Astrocyte (in vitro differentiated cells and primary cell): ENCODE measurements around the gene PAFAH2. TPM values are rescaled to one million over a fixed set of nuclear protein-coding genes. Genes with fewer than 3 reads are reported as not detected.
A peak's percentile ranks its signal among the peaks of the same experiment; 100 is the strongest.

Experiments used
- DNase-seq: peaks from one replicate; pipeline ENCODE4 v3.0.0-alpha.2; 2010; ENCODE audit warnings: low read depth
- FAIRE-seq: peaks from 2 replicates; lab custom pipeline; 2011; peaks lifted over from hg19 to GRCh38; lab: Jason Lieb, UNC
- H2AFZ ChIP-seq: 2 replicates; pipeline ENCODE4 v1.6.0; 2012; ENCODE audit warnings: low read depth, low read length, inconsistent platforms
- H3K27ac ChIP-seq: 2 replicates; pipeline ENCODE4 v1.5.1; 2011; ENCODE audit warnings: low read depth, low read length, inconsistent platforms
- H3K27me3 ChIP-seq: 2 replicates; pipeline ENCODE4 v1.6.0; 2011; ENCODE audit warnings: low read length, inconsistent platforms; ENCODE audit not compliant: insufficient read depth
- H3K36me3 ChIP-seq: 2 replicates; pipeline ENCODE4 v1.5.1; 2011; ENCODE audit warnings: low read length, inconsistent platforms; ENCODE audit not compliant: insufficient read depth
- H3K4me1 ChIP-seq: 2 replicates; pipeline ENCODE4 v1.5.1; 2011; ENCODE audit warnings: low read length, inconsistent platforms; ENCODE audit not compliant: insufficient read depth
- H3K4me2 ChIP-seq: 2 replicates; pipeline ENCODE4 v1.6.0; 2012; ENCODE audit warnings: low read length, inconsistent platforms
- H3K4me3 ChIP-seq: 2 replicates; pipeline ENCODE4 v1.5.1; 2011; ENCODE audit warnings: low read depth, mild to moderate bottlenecking, low read length, inconsistent platforms; ENCODE audit not compliant: insufficient read depth
- H3K79me2 ChIP-seq: 2 replicates; pipeline ENCODE4 v1.6.0; 2012; ENCODE audit warnings: mild to moderate bottlenecking, low read length, inconsistent platforms; ENCODE audit not compliant: insufficient read depth
- H3K9ac ChIP-seq: 2 replicates; pipeline ENCODE4 v1.6.0; 2012; ENCODE audit warnings: mild to moderate bottlenecking, low read length, inconsistent platforms
- H3K9me3 ChIP-seq: 2 replicates; pipeline ENCODE4 v1.5.1; 2012; ENCODE audit warnings: low read depth, mild to moderate bottlenecking, low read length, inconsistent platforms; ENCODE audit not compliant: insufficient read depth
- H4K20me1 ChIP-seq: 2 replicates; pipeline ENCODE4 v1.6.0; 2012; ENCODE audit warnings: low read length, inconsistent platforms; ENCODE audit not compliant: insufficient read depth
- H3K27ac Mint-ChIP-seq: one replicate; pipeline ENCODE4 v1.8.0; 2021; ENCODE audit warnings: mild to moderate bottlenecking, mixed read lengths; ENCODE audit not compliant: unreplicated experiment
- H3K27me3 Mint-ChIP-seq: one replicate; pipeline ENCODE4 v1.8.0; 2021; ENCODE audit warnings: low read depth, mixed read lengths; ENCODE audit not compliant: unreplicated experiment
- H3K36me3 Mint-ChIP-seq: one replicate; pipeline ENCODE4 v1.8.0; 2021; ENCODE audit warnings: low read depth, mixed read lengths; ENCODE audit not compliant: unreplicated experiment
- H3K4me1 Mint-ChIP-seq: one replicate; pipeline ENCODE4 v1.8.0; 2021; ENCODE audit warnings: low read depth, mixed read lengths; ENCODE audit not compliant: unreplicated experiment
- H3K4me3 Mint-ChIP-seq: one replicate; pipeline ENCODE4 v1.8.0; 2021; ENCODE audit warnings: mild to moderate bottlenecking, moderate library complexity, mixed read lengths; ENCODE audit not compliant: unreplicated experiment
- H3K9me3 Mint-ChIP-seq: one replicate; pipeline ENCODE4 v1.8.0; 2021; ENCODE audit warnings: mild to moderate bottlenecking, mixed read lengths; ENCODE audit not compliant: unreplicated experiment
- EZH2 ChIP-seq: IDR thresholded peaks from 2 replicates; pipeline ENCODE4 v1.6.1; 2012; ENCODE audit warnings: mild to moderate bottlenecking, low read length, inconsistent platforms; ENCODE audit not compliant: insufficient read depth
- total RNA-seq: library from RNA; stranded (reverse); gene quantifications from 2 replicates; pipeline ENCODE4 v1.2.1, GENCODE V29; 2021
- TF ChIP-seq, protein P1 (sequence below): IDR thresholded peaks from 2 replicates; pipeline ENCODE4 v1.5.1; 2011; ENCODE audit warnings: low read depth, mild to moderate bottlenecking, inconsistent platforms, low read length, moderate library complexity; ENCODE audit not compliant: insufficient read depth

Gene PAFAH2
- total RNA-seq, 1 donor from 2014 or later, result 14.1 TPM

DNA sequence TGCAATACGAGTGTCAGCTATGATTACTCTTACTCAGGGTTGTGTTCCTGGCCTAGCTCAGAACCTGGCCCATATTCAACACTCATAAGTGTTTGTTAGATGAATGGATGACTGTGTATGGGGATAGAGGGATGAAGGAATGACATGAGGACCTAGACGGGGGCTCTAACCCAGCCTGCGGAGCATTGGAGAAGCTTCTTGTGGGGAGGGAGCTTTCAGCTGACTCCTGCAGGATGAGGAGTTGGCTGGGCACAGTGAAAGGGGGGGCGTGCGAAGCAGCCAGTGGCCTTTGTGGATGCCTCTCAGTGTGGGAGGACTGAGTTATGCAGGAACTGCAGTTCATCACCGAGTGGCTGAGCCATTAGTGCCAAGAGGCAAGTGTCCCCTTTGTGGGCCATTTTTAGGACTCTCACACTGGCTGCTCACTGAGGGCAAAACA is 22.5 kb upstream of the PAFAH2 start:
- peak; percentile 83 for DNase-seq
- Histone ChIP-seq H3K27ac (peak overlapping the region; percentile 82), H3K27me3 (no peaks in the 10 kb centered on the region), H2AFZ (peak overlapping the region; percentile 6), H3K79me2 (peaks cover 23% of the 10 kb centered on the region), H3K9me3 (no peaks in the 10 kb centered on the region), H3K4me2 (peak overlapping the region; percentile 84), H3K9ac (peak overlapping the region; percentile 55), H4K20me1 (no peaks in the 10 kb centered on the region), H3K4me1 (peaks cover 82% of the 10 kb centered on the region), H3K4me3 (peak overlapping the region; percentile 58), H3K36me3 (no peaks in the 10 kb centered on the region)
- H3K9me3 Mint-ChIP-seq, result no peaks in the 10 kb centered on the region
- peaks cover 54% of the 10 kb centered on the region for H3K4me1 Mint-ChIP-seq
- H3K27ac Mint-ChIP-seq, result peak overlapping the region; percentile 93
- H3K36me3 Mint-ChIP-seq, result no peaks in the 10 kb centered on the region
- FAIRE-seq, result no peak
- H3K27me3 Mint-ChIP-seq, result no peaks in the 10 kb centered on the region
- peak overlapping the region; percentile 91 for H3K4me3 Mint-ChIP-seq
- TF ChIP-seq, protein P1, sequence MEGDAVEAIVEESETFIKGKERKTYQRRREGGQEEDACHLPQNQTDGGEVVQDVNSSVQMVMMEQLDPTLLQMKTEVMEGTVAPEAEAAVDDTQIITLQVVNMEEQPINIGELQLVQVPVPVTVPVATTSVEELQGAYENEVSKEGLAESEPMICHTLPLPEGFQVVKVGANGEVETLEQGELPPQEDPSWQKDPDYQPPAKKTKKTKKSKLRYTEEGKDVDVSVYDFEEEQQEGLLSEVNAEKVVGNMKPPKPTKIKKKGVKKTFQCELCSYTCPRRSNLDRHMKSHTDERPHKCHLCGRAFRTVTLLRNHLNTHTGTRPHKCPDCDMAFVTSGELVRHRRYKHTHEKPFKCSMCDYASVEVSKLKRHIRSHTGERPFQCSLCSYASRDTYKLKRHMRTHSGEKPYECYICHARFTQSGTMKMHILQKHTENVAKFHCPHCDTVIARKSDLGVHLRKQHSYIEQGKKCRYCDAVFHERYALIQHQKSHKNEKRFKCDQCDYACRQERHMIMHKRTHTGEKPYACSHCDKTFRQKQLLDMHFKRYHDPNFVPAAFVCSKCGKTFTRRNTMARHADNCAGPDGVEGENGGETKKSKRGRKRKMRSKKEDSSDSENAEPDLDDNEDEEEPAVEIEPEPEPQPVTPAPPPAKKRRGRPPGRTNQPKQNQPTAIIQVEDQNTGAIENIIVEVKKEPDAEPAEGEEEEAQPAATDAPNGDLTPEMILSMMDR, result no peak
- no peak for TF ChIP-seq EZH2

DNA sequence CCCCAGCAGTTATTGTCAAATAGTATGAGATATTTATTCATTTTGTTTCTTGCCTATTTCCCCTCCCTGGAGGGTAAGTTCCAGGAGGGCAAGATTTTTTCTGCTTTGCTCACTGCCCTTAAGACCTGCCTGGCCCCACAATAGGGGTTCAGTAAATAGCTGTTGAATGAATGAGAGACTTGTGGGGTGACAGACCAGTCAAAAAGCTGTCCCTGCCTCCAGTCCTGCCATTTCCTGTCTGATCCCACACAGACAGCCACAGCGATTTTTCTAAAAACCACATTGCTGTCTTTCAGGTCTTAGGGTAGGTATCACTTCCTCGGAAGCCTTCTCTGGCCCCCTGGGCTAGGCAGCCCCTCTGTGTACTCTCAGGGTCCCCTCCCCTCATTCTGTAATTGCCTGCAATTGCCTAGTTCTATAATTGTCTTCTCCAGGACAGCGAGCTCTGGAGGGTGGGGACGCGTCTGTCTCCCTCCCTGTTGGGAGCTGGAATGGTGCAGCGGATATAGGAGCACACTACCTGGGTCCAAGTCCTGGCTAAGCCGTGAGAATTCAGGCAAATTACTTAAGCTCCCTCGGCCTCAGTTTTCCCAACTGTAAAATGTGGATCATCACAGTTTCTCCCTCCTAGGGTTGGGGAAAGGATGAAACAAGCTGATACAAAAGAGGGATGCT is 21.9 kb upstream of the PAFAH2 start:
- H3K27me3 ChIP-seq, result no peaks in the 10 kb centered on the region
- H3K36me3 Mint-ChIP-seq, result no peaks in the 10 kb centered on the region
- H3K27ac Mint-ChIP-seq, result peak overlapping the region; percentile 93
- peak overlapping the region; percentile 55 for H3K9ac ChIP-seq
- FAIRE-seq, result peak; percentile 55
- H3K79me2 ChIP-seq, result peaks cover 23% of the 10 kb centered on the region
- peak; percentile 71 for DNase-seq
- peak overlapping the region; percentile 84 for H3K4me2 ChIP-seq
- H3K4me1 ChIP-seq, result peaks cover 81% of the 10 kb centered on the region
- peak overlapping the region; percentile 82 for H3K27ac ChIP-seq
- no peaks in the 10 kb centered on the region for H3K9me3 Mint-ChIP-seq
- TF ChIP-seq, protein P1, result no peak
- TF ChIP-seq EZH2, result no peak
- no peaks in the 10 kb centered on the region for H3K27me3 Mint-ChIP-seq
- no peaks in the 10 kb centered on the region for H4K20me1 ChIP-seq
- H3K36me3 ChIP-seq, result no peaks in the 10 kb centered on the region
- H3K9me3 ChIP-seq, result no peaks in the 10 kb centered on the region
- peak overlapping the region; percentile 6 for H2AFZ ChIP-seq
- peak overlapping the region; percentile 29 for H3K4me3 Mint-ChIP-seq
- H3K4me3 ChIP-seq, result peak overlapping the region; percentile 40
- peaks cover 53% of the 10 kb centered on the region for H3K4me1 Mint-ChIP-seq

DNA sequence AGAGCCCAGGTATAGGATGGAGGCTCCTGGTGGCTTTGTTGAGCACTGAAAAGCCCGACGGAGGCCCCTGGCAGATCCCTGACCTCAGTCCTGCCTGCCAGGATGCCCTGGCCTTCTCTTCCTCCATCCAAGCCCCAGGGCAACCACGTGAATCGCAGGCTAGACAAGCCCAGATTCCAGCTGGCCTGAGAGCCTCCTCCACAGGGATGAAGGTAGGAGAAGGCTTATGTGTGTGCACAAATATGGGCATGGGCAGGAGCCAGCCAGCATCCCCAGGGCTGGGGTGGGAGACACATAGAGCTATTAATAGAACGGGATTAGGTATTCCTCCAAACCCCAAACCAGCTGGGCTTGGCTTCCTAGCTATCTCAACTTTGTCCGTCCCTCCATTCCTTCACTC is 19.7 kb upstream of the PAFAH2 start:
- peak overlapping the region; percentile 36 for H3K27ac ChIP-seq
- H3K27me3 ChIP-seq, result no peaks in the 10 kb centered on the region
- no peaks in the 10 kb centered on the region for H3K36me3 Mint-ChIP-seq
- H3K9me3 Mint-ChIP-seq, result no peaks in the 10 kb centered on the region
- H2AFZ ChIP-seq, result no peak overlapping the region
- H3K4me1 Mint-ChIP-seq, result peaks cover 44% of the 10 kb centered on the region
- H3K9ac ChIP-seq, result peak overlapping the region; percentile 44
- H3K4me3 ChIP-seq, result no peak overlapping the region
- peak overlapping the region; percentile 58 for H3K4me2 ChIP-seq
- peak; percentile 81 for DNase-seq
- no peaks in the 10 kb centered on the region for H3K9me3 ChIP-seq
- peak overlapping the region; percentile 81 for H3K27ac Mint-ChIP-seq
- H3K4me1 ChIP-seq, result peaks cover 61% of the 10 kb centered on the region
- no peak for TF ChIP-seq EZH2
- TF ChIP-seq, protein P1, result no peak
- H3K27me3 Mint-ChIP-seq, result no peaks in the 10 kb centered on the region
- H3K79me2 ChIP-seq, result peaks cover 9% of the 10 kb centered on the region
- no peaks in the 10 kb centered on the region for H3K36me3 ChIP-seq
- no peak for FAIRE-seq
- H3K4me3 Mint-ChIP-seq, result no peak overlapping the region
- no peaks in the 10 kb centered on the region for H4K20me1 ChIP-seq
